Measurements from ENCODE around the gene SCAMP5. TPM values are rescaled to one million over a fixed set of nuclear protein-coding genes. Genes with fewer than 3 reads are reported as not detected.

SCAMP5 gene
- total RNA-seq, 1 donor from 2014 or later: 0.62 TPM

DNA sequence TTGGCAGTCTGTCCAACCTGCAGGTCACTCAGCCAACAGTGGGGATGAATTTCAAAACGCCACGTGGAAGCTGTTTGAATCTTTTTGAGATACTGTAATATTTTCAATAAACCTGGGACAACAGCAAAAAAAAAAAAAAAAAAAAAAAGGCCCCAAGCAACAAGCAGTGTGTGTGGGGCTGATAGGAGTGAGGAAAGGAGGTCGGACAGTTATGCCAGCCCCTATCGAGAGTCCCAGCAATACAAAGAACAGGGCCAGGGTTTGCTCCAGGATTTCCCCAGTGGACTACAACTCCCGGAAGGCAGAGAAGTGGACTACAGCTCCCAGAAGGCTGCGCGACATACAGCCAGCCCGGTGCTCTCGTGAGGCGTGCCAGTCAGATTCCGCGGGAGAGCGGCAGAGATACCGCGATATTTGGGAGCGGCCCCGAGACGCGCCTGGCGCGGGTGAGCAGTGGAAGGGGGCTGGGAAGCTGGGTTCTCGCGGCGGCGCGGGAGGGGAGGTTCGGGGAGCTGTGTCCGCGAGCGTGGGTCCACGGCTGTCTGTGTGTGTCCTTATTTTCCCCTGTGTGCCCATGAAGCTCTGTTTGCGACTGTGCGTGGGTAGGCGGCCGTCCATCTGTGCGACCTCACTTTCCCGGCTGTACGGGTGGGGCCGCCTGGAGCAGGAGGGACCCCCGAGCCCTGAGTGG, 28.0 kb downstream of the SCAMP5 start, which contains the start of gene PPCDC:
TSS of gene PPCDC (plus strand) at position 410 of the 691 bp plus-strand sequence. CDS start 4,729 bp downstream, outside the sequence.
- DNase-seq: peak; percentile 98

DNA sequence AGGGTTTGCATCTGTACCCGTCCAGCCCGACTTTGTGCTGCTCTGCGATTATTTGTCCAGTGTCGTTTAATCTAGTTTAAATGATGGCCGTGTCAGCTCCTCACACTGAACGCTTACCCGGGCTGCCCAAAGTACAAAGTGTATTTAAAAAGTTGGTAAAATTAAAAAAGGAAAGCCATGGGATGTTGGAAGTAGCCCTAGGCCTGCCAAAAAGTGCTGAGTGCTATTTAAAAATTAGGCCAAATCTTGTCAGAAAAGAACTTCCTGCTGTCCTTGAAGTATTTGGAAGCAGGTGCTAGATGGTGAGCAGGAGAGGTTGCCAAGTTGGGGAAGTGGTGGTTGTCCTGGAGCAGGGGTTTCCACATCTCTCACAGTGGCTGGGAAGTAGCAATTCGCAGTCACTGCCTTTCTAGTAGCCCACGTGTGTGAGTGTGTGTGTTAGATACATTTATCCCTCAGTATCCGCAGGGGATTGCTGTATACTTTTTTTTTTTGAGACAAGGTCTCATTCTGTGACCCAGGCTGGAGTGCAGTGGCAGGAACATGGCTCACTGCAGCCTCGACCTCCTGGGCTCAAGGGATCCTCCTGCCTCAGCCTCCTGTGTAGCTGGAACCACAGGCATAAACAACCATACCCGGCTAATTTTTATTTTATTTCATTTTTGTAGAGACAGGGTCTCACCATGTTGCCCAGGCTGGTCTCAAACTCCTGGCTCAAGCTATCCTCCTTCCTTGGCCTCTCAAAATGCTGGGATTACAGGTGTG, 28.7 kb downstream of the SCAMP5 start:
- peak; percentile 45 for DNase-seq

DNA sequence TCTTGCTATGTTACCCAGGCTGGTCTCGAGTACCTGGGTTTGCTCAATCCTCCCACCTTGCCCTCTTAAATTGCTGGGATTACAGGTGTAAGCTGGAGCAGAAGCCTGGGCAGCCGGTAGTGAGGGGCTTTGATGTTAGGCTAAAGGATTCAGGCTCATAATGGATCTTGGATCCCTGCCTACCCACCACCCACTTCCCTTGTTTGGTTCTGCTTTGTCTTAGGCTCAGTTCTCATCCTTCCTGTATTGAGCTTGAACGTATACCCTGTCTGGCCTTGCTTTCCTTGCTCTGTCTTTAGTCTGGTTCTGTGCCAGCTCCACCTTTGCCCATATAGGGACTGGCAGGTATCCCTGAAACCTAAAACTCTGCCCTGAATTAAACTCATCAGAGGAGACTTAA, 29.7 kb downstream of the SCAMP5 start:
- no peak for DNase-seq

DNA sequence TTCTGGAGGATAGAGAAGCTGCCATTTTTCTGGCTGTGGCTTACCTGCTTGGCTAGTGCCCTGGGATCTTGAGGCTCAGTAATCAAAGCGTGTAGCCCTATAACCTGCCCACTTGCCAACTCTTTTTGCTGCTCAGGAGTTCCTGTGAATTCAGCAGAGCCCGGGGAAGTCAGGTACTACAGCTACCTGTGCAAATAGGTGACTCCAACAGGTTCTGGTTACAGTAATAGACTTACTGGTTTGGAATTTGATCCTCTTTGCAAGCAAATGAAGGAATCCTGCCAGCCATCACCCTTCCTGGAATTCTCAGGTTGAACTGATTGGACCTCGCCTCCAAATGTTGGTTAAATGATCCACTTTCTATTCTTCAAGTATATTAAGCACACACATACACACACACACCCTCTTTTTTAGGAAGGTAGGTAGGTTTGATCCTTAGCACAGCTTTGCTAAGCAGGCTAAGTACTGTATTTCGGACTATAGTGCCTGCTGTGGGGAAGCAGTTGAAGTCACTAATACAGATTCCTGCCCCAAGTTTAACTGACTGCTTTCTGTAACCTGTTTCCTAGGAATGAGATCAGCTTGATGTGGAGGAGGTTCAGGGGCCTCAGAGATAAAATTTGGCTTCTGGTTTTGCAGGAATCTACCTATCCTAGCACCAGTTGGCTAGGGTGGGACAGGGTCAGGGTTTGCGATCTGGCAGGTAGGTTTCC, 30.3 kb downstream of the SCAMP5 start:
- DNase-seq: no peak

- DNase-seq: no peak
Observed at GRCh38 chr15:75027551-75027950, 32.2 kb downstream of the SCAMP5 start.

GRCh38 chr15:75028991-75029377, 33.6 kb downstream of the SCAMP5 start:
- DNase-seq: no peak

DNA sequence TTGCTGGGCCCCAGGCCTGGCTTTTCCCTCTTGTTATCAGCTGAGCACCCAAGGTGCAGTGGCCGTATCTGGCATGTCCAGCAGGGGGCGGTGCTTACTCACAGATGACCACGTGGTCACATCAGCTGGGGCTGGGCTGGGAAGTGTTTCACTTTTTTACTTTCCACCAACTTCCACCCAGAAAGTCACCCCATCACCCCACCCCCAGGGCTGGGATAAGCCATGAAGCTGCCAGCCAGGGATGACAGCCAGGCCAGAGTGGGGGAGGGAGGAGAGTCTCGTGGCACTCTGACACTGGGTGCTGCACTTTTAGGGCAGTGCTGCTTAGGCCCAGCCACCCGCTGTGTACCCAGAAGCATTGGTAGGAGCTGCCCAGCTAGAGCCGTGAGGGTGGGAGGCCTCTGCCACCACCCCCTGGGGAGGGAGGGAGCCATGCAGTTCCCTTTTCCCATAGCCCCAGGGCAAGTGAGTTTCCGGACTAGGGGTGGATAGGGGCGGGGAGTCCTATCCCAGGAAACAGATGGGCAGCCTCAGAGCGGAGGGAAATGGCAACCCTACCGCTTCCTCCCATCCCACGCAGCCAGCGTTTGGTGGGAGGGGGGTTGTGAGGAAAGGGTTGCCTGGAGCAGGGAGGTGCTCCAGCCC, 34.1 kb downstream of the SCAMP5 start:
- peak; percentile 94 for DNase-seq

DNA sequence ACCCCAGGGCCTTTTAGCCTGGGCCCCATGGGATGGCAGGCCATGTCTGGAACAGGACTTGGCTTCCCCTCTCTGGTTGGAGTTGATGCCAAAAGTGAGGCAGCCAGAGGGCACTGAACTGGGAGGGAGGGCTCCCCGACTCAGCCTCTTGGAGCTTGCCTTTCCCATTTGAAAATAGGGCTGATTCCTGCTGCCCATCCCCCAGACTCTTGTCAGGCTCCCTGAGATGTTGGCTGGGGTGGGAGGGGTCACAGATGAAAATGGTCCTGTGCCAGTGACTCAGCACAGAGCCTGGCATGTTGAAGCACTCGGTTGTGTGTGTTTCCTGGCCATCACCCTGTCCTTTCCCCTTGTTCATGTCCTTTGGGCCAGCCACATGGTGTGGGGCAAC, 34.7 kb downstream of the SCAMP5 start:
- DNase-seq: no peak

GRCh38 chr15:75030424-75030823, 35.1 kb downstream of the SCAMP5 start:
- DNase-seq: no peak

DNA sequence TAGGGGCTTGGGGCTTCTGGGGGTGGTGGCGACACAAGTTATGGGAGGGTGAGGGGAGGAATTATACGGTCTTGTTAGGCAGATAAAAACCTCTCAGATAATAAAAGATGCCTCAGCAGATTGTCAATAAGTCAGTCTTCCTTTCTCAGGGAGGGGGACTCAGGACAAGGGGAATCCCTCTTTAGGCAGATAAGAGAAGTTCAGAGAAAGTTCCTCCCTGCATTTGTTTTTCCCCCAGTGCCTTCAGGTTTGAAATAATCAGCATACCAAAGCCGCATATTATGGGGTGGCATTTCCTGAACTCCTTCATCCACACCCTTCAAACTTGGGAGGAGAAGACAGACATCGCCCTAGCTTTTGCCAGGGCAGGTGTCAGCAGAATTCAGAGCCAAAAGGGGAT, 36.5 kb downstream of the SCAMP5 start:
- no peak for DNase-seq

DNA sequence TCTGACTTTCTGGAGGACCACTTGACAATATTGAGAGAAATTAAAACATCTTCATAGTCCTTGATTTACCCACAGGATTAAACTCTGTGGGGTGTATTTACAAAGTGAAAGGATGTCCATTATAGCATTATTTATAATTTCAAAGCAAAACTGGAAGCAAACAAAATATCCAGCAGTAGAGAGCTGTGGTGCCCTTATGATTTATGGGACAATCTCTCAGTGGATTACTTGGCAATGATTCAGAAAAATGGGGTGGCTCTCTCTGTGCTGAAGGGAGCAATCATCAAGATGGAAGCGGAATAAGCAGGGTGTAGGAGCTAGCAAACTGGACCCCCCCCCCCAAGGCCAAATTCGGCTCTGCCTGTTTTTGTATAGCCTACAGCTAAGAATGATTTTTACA, 37.0 kb downstream of the SCAMP5 start:
- DNase-seq: no peak

- no peak for DNase-seq
Observed at GRCh38 chr15:75033809-75034208, 38.4 kb downstream of the SCAMP5 start.

DNA sequence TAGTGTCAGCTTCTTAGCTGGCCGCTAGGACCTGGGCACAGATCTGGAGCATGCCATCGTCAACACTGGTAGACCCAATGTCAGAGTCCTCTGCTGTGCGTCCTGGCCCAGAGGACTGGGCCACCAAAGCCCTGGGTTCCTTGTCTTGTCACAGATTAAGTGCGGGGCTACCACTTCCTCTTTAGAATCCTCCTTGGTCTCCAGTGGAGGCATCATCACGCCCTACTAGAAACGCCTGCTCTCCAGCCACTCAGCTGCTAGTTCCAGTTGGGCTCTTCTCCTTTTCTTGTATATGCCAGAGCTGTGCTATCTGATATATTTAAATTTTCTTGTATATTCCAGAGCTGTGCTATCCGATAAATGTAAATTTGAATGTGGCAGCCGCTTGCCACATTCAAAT, 39.3 kb downstream of the SCAMP5 start:
- no peak for DNase-seq

DNA sequence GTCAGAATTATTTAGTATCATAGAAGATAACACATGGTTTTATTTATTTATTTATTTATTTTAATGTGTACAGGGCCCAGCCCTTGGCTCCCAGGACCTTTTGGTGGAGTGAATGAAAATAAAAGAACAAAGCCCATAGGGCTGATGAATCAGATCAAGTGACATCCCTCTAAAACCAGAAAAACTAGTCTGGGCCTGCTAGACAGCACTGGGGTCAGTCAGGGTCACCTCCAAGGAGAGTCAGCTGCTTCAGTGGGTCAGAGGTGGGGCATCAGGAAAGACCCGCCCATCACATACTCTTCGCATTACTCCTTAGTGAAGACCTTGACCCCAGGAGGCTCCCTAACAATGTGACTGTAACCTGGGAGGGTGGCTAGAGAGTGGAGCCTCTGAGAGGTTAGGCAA, 40.9 kb downstream of the SCAMP5 start:
- DNase-seq: no peak

DNA sequence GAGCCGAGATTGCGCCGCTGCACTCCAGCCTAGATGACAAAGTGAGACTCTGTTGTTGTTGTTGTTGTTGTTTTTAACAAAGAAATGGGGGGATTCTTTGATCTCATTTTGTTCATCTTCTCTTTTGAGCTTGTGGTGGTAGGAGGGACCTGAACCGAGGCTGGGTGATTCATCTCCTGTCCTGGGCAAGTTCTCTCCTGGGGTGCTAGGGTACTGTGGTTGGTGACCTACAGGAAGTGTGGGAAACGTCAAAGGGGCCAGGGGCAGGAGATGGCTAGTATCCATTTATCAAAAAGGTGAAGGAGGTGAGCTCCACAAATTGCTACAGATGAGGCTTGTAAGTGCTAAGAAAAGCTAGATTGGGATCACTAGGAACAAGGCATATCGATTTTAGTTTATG, 42.3 kb downstream of the SCAMP5 start:
- DNase-seq: no peak

DNA sequence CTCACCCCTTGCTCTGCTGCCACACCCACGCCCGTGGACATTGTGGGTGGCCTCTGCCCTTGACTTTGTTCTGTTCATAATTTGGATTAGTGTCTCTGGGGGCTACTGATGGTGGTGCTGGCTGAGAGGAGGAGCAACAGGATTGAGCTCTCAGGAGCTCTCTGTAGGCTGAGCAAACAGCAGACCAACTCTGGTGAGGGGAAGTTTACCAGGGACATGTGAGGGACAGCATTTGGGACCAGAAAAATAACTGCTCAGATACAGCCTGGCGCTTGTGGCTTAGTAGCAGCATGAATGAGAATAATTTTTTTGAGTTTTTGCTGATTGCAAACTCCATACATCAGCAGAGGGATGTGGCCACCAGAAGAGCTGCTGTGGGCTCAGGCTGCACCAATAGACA, 42.9 kb downstream of the SCAMP5 start:
- DNase-seq: no peak

DNA sequence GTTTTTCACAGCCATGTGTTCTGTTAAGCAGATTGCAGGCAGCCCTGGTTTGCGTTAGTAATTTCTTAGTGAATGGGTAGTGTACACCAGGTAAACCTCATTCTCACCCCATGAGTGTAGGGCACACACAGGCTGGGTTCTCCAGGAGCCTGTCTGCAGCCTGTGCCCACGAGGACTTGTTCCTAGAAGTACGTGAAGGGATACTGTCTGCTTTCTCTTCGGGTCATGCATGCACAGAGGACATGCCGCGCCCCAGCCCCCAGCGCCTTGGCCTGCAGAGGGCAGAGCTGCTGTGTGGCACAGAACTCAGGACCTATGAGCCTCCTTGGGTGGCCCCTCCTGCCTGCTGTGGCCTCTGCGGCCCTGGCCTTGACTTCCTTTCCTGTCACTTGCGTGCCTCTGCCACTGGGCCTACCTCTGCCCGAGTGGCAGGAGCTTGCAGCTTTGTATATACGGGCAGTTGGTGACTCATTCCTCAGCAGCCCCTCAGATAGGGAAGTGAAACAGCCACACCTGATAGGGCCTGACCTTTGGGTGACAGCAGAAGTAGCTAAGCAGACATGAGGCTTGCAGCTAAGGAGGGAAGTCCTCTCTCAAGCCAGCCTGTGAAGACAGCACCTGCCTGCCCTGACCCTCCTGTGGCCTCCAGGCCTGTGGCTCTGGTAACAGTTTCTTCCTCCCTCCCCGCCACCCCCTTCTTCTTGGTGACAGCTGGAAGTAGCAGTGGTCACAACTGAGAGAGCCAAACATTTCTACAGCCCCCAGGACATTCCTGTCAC, 47.6 kb downstream of the SCAMP5 start:
- DNase-seq: peak; percentile 53

- DNase-seq: peak; percentile 95
Observed at GRCh38 chr15:75043509-75044257, 48.3 kb downstream of the SCAMP5 start.

DNA sequence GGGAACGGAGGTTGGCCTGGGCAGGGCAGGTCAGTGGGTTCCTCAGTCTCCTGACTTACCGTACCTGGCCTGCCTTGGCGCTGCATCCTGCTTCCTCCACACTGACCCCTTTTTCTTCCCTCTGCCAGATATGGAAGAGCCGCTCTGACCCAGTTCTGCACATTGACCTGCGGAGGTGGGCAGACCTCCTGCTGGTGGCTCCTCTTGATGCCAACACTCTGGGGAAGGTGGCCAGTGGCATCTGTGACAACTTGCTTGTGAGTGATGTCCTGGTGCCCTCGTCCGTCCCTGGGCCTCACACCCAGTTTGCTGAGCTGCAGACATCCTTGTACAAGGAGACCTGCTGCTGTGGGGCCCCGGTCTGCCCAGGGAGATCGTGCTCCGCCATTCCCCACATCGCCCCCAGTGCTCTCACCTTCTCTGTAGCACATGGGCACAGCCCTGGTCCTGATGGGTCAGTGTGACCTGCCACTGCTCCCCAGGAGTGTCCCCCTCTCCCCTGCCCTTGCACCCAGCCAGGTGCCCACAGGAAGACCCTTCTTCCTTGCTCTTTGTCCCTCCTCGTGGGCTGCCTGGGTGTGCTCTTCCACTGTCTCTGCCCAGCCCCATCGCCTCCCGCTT, 49.0 kb downstream of the SCAMP5 start:
- no peak for DNase-seq

DNA sequence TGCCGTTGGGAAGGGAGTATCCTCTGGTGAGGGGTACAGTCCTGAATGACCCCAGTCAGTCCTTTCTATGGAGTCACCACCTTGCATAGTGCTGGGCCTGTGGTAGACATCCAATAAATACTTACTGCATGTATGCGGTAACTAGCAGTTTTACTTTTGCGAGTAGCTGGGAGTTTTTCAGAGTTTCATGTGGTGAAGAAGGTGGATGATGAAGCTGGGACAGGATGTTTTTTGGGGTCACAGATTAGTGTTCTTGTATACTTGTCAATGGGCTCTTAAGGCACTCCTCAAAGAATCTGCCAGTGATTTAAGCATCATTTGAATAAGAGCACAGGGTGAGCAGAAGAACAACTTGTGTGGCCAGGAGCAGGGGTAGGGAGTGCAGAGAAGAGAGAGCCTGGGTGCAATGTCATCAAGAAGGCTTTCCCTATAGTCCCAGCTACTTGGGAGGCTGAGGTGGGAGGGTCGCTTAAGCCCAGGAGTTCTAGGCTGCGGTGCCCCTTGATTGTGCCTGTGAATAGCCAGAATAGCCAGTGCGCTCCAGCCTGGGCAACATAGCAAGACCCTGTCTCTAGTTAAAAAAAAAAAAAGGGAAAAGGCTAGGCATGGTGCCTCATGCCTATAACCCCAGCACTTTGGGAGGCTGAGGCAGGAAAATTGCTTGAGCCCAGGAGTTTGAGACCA, 50.1 kb downstream of the SCAMP5 start:
- no peak for DNase-seq
